GM12892 (cell line): ENCODE data around the gene PLEKHG5.

Source experiments
- POLR2A ChIP-seq: IDR thresholded peaks from 2 replicates; pipeline ENCODE4 v1.6.1; 2011; ENCODE audit warnings: low read depth, low read length, control low read depth
- POLR2AphosphoS5 ChIP-seq: IDR thresholded peaks from 2 replicates; pipeline ENCODE4 v1.6.1; 2011; ENCODE audit warnings: low read depth, low read length, control low read depth
- TAF1 ChIP-seq: IDR thresholded peaks from 2 replicates; pipeline ENCODE4 v1.6.1; 2011; ENCODE audit warnings: low read depth, mild to moderate bottlenecking, control low read depth, low read length, borderline replicate concordance

- TF ChIP-seq POLR2AphosphoS5 = no peak
- no peak for TF ChIP-seq POLR2A
- TF ChIP-seq TAF1 = no peak
These were observed 21.1 kb downstream of the PLEKHG5 start for GRCh38 chr1:6470132-6471085.
